ENCODE data around the gene TRAPPC10.

Gene TRAPPC10

DNA sequence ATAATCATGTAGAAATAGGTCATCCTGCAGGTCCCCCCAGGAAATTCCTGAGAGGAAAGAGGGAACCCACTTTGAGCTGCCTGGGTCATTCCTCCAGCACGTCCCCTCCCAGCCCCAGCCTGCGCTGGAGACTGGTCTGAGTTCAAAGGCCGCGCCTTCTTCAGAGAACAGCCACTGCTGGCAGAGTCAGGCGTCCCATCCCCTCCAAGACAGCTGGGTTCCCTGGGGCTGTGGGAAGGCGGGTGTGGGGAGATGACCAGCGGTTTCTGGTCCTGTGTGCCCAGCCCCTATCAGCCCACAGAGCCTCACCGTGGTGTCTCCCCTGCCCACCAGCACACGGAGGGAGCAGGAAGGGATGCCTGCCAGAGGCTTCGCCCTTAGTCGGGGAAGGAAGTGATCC lies 18.0 kb upstream of the TRAPPC10 start:
- H3K4me1 ChIP-seq (ENCODE audit: low read depth, poor library complexity, severe bottlenecking), result no peaks in the 10 kb centered on the region
- no peak overlapping the region for H3K4me3 ChIP-seq (IDR thresholded peaks at IDR 0.05; ENCODE audit: insufficient read depth, low read depth, low read length)
- H3K36me3 ChIP-seq (ENCODE audit: insufficient read depth), result no peaks in the 10 kb centered on the region
- H3K79me2 ChIP-seq (ENCODE audit: insufficient read depth, low read depth), result no peaks in the 10 kb centered on the region
- no peak overlapping the region for H2AFZ ChIP-seq (ENCODE audit: low read depth)
- TF ChIP-seq CTCF (conservative IDR thresholded peaks at IDR 0.05; ENCODE audit: low read depth, low read length), result no peak
- H4K20me1 ChIP-seq (ENCODE audit: insufficient read depth), result no peaks in the 10 kb centered on the region
- H3K4me2 ChIP-seq, result no peak overlapping the region
- H3K9ac ChIP-seq, result no peak overlapping the region
- H3K27ac ChIP-seq, result no peak overlapping the region
- H3K27me3 ChIP-seq (ENCODE audit: insufficient read depth, low read depth), result no peaks in the 10 kb centered on the region; the same call in 1 of the 2 replicates

DNA sequence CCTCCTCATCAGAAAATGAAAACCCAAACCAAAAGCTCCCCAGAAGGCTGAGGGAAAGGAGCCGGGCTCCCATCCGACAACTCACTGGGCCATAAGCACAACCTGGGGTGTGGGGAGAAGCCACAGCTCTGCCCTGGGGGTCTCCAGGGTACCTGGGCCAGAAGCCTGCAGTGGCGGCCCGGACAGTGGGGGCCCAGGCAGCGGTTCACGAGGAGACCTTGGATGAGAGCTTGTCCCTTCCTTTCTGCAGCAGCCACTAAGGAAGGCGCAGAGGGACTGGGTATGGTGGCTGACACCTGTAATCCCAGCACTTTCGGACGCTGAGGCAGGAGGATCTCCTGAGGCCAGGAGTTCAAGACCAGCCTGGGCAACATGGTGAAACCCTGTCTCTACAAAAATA lies 17.5 kb upstream of the TRAPPC10 start:
- H3K79me2 ChIP-seq (ENCODE audit: insufficient read depth, low read depth), result no peaks in the 10 kb centered on the region
- no peaks in the 10 kb centered on the region for H3K4me1 ChIP-seq (ENCODE audit: low read depth, poor library complexity, severe bottlenecking)
- H3K27ac ChIP-seq, result no peak overlapping the region
- no peaks in the 10 kb centered on the region for H3K36me3 ChIP-seq (ENCODE audit: insufficient read depth)
- no peak overlapping the region for H3K4me3 ChIP-seq (IDR thresholded peaks at IDR 0.05; ENCODE audit: insufficient read depth, low read depth, low read length)
- no peak overlapping the region for H3K4me2 ChIP-seq
- H2AFZ ChIP-seq (ENCODE audit: low read depth), result no peak overlapping the region
- H3K27me3 ChIP-seq (ENCODE audit: insufficient read depth, low read depth), result no peaks in the 10 kb centered on the region; the same call in 1 of the 2 replicates
- no peaks in the 10 kb centered on the region for H4K20me1 ChIP-seq (ENCODE audit: insufficient read depth)
- H3K9ac ChIP-seq, result no peak overlapping the region
- TF ChIP-seq CTCF (conservative IDR thresholded peaks at IDR 0.05; ENCODE audit: low read depth, low read length), result no peak

GRCh38 chr21:43995521-43996105 lies 16.5 kb upstream of the TRAPPC10 start:
- H3K36me3 ChIP-seq (ENCODE audit: insufficient read depth), result no peaks in the 10 kb centered on the region
- H3K27ac ChIP-seq, result no peak overlapping the region
- H3K4me1 ChIP-seq (ENCODE audit: low read depth, poor library complexity, severe bottlenecking), result no peaks in the 10 kb centered on the region
- no peaks in the 10 kb centered on the region; the same call in 1 of the 2 replicates for H3K27me3 ChIP-seq (ENCODE audit: insufficient read depth, low read depth)
- TF ChIP-seq CTCF (conservative IDR thresholded peaks at IDR 0.05; ENCODE audit: low read depth, low read length), result no peak
- H3K9ac ChIP-seq, result no peak overlapping the region
- no peak overlapping the region for H3K4me2 ChIP-seq
- H2AFZ ChIP-seq (ENCODE audit: low read depth), result no peak overlapping the region
- no peak overlapping the region for H3K4me3 ChIP-seq (IDR thresholded peaks at IDR 0.05; ENCODE audit: insufficient read depth, low read depth, low read length)
- no peaks in the 10 kb centered on the region for H4K20me1 ChIP-seq (ENCODE audit: insufficient read depth)
- H3K79me2 ChIP-seq (ENCODE audit: insufficient read depth, low read depth), result no peaks in the 10 kb centered on the region

DNA sequence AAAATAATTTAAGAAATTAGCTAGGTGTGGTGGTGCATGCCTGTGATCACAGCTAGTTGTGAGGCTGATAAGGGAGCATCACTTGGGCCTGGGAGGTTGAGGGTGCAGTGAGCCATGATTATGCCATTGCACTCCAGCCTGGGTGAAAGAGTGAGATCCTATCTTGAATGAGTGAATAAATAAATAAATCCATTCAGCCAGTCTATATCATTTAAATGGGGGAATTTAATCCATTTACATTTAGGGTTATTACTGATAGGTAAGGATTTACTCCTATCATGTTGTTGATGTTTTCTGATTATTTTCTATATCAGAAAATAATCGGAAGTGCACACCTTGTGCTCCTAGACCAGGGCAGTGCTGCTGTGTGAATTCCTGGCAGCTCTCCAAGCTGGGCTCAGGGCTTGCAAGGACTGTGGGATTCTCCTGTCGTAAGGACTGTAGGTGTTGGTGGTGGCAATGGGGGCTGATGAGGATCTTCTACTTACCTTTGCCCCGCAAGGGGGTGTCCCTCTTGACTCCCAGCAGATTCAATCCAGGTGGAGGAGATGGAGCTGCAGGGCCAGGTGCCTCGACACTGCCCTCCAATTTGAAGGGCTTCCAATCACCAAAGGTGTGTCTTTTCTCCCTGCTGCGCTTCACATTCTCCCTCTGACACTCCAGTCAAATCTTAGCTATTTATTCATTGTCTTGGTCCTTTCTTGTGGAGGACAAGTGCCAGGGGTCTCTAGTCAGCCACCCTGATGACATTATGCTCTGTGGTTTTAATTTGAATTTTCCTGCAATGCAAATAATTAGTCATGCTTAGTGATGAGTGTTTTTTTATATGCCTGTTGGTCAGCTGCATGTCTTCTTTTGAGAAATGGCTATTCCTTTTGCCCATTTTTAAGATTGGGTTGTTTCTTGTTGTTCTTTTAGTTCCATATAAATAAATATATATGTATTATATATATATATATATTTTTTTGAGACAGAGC lies 14.1 kb upstream of the TRAPPC10 start:
- Histone ChIP-seq H3K27me3 (ENCODE audit: insufficient read depth, low read depth) (no peaks in the 10 kb centered on the region; the same call in 1 of the 2 replicates), H3K4me2 (no peak overlapping the region), H3K27ac (no peak overlapping the region)

More for the DNA sequence above, 14.1 kb upstream of the TRAPPC10 start:
- no peaks in the 10 kb centered on the region for H3K36me3 ChIP-seq (ENCODE audit: insufficient read depth)
- no peak overlapping the region for H3K9ac ChIP-seq
- no peaks in the 10 kb centered on the region for H3K79me2 ChIP-seq (ENCODE audit: insufficient read depth, low read depth)
- no peak overlapping the region for H2AFZ ChIP-seq (ENCODE audit: low read depth)
- H3K4me3 ChIP-seq (IDR thresholded peaks at IDR 0.05; ENCODE audit: insufficient read depth, low read depth, low read length), result no peak overlapping the region
- H4K20me1 ChIP-seq (ENCODE audit: insufficient read depth), result no peaks in the 10 kb centered on the region
- TF ChIP-seq CTCF (conservative IDR thresholded peaks at IDR 0.05; ENCODE audit: low read depth, low read length), result no peak
- H3K4me1 ChIP-seq (ENCODE audit: low read depth, poor library complexity, severe bottlenecking), result no peaks in the 10 kb centered on the region
